Fibroblast of upper back skin (primary cell): ENCODE results near the gene GAB1.
A peak's percentile ranks its signal among the peaks of the same experiment; 100 is the strongest.
"Not testable (repeated sequence)": the region's sequence is repeated elsewhere in the genome, so short reads cannot be mapped to it uniquely, and the experiment has no call there.

ENCODE experiments used
- DNase-seq: peaks from one replicate; pipeline ENCODE4 v3.0.0-alpha.2; 2013

The GAB1 gene

DNA sequence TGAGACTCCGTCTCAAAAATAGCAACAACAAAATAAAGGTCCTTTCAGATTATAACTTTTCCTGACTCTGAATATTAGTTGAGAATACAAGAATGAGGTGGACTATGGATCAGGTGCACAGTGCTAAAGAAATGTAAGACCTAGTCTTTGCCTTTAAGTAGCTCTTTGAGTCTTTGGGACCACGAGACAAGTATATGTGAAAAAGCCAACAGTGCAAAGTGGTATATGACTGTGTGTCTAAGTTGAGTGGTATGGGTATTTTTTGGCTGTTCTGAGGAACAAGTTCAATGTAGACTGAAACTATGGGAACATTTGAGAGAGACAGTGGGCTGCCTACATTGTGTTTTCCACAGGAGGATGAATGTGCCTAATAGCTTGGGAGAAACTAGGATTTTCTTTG is 2.8 kb downstream of the GAB1 start:
- DNase-seq, result no peak

DNA sequence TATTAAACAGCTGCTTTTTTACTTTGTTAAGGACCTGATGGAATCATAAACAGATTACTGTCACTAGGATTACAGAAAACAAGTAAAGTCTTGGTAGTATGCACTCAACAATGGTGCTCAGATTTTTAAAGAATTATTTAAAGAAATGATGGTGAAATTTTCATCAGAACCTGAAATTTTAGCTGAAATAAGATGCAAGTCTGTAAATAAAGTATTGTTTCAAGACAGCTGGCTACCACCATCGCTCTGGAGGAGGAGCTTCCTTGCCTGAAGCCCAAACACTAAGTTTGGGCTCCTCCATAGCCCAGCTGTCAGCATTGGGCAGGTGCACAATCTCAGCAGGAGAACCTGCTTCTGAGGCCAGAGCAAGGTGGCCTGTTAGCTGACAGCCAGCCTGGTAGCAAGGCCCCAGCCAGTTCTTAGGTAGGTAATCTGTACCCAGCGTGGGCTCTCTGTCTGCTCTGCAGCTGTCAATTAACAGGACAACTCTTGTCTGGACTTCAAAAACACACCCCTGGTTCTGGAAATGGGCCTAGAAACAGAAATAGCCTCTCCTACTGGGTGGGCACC is 4.6 kb downstream of the GAB1 start:
- DNase-seq, result no peak

DNA sequence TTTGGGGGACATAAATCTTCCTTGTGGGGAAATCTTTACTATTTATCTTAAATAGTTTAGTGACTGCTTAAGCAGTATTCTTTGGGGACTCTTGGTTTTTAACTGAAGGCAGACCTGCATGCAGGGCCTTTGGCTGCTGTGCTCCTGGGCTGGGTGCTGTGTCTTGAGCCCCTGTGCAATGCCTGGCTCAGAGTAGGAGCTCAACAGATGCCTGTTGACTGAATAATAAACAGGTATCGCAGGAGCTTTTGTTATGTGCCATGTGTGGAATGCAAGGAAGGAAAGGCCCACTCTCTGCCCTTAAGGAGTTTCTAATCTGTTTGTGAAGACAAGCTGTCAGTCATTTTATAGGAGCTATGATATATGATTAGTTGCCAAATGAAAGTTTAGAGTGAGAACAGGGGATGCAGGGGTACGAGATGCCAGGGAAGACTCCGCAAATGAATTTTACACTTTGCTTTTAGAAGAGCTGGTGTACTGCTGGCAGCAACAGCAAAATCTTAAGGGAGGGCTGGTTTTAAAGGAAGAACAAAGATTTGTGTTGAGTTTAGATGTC is 6.7 kb downstream of the GAB1 start:
- no peak for DNase-seq

DNA sequence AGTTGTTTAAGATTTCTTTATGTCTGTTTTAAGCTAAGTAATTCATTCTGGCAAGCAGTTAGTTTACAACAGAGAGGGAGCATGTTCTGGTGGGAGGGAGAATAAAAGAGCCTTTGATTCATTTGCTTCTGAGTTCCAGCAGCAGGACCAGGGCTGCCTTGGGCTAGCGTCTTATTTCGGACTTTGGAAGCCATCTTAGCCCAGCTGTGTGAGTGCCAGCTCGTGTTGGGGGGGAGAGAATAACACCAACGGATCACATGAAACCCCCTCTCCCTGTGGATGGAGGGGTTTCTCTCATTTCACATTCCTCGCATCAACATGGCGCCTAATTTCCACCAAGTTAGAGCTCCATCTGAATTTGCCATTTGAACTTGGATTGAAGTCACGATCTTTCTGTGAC is 7.4 kb downstream of the GAB1 start:
- no peak for DNase-seq

DNA sequence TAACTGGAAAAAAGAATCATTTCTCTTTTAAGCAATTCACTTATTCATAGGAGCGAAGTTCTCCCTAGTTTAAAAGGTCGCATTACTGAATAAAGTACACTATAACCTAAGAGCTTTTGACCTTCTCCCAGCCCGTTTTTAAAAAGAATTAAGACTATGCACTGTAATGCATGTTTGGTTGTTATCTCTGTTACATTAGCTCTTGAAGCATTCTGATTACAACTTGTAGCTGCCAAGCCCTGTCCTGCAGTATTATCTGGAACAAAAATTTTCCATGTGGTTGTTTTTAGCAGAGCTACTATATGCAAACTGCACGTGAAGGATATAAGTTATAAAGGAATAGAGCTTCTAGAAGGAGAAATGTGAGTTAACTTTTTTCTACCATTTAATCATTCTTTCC is 8.1 kb downstream of the GAB1 start:
- DNase-seq, result no peak

DNA sequence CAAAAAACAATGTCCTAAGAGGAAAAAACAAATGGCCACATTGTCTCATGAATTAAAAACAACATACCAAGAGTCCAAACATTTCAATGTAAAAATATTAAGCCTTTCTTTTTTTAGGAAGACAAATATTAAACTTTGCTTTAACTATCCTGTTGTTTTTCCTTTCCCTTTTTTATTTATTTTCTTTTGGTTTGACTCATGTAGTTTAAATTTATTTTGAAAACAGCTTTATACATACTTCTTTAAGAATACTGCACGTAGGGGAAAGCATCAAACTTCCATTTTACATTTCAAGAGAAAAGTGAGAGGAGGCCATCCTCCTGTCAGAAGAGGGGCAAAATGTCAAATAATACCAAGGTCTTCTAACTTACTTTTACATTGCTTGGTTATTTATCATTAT is 8.7 kb downstream of the GAB1 start:
- DNase-seq, result no peak

DNA sequence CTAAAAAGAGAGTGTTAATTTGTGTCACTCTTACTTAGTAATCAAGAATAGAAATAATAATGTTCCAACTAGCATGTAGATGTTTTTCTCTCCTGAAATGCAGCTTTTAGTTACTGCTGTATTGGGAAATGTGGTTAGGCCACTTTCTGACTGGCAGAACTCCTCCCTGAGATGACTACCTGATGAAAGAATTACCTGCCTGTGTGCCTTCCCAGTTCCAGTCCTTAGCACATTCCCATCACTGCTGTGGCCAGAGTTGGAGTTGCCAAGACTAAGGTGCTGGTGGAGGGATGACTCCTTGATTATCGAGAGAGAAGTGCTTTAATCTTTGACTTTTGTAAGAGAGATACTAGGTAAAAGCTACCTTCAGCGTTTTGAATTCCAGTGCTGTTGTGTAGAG is 9.5 kb downstream of the GAB1 start:
- DNase-seq, result no peak

DNA sequence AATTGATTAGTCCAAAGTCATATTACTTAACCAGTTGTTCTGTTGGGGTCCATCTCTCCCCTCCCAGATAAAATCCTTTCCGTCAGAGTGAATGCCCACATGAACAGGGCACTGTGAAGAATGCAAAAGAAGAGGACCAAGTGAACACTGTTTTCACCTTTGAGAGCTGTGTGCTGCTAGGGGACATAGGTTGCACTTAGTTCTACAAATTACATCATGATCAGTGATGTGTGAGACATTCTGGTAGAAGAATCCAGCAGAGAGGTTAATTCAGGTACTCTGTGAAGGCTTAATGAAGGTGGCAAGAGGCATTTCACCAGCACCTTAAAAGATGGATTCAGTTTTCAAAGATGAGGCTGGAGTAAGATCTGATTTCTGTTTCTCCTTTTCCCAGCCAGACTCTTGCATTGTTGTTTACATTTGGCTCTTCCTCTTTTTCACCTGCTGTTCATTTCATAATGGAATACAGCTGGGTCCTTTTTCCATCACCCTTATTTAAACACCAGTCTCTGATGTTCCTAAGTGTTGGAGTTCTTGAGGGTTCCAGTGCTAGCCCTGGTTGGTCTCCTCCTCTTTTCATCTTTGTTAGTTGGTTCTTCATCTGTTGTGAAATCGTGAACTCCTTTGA is 10.9 kb downstream of the GAB1 start:
- no peak for DNase-seq

DNA sequence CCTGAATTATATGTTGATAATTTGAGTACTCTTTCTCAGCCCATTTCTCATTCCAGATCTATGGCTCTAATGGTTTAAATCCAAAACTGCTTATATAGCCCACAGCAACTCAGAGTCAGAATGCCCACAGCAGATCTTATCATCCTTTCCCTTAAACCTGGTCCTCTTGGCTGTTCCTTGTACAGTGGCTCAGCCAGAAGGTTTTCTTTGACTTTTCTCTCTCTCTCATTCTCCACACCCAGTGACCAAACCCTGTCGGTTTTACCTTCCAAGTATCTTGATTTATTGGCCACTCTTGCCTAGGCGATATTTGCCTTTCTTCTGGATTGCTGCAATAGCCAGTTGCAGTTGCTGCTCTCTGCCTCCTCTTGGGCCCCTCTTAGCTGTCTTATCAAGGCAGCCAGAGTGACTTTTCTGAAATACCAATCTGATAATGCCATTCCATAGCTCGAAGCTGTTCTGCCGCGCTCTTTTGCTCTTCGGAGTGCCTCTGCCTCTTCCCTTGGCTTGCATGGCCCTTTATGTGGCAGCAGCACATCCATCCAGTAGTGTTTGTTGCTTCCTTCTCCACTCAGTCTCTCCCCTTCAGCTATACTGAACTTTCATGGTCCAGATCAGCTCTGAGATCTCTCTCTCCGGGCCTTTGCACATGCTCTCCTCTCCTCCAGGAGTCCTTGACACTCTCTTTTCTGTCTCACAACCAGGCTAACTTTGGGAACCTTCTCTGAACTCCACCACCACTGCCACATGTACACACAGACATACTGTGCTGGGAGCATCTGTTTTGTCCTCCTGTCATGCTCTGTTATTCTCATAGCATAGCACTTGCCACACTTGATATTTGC is 11.8 kb downstream of the GAB1 start:
- no peak for DNase-seq

DNA sequence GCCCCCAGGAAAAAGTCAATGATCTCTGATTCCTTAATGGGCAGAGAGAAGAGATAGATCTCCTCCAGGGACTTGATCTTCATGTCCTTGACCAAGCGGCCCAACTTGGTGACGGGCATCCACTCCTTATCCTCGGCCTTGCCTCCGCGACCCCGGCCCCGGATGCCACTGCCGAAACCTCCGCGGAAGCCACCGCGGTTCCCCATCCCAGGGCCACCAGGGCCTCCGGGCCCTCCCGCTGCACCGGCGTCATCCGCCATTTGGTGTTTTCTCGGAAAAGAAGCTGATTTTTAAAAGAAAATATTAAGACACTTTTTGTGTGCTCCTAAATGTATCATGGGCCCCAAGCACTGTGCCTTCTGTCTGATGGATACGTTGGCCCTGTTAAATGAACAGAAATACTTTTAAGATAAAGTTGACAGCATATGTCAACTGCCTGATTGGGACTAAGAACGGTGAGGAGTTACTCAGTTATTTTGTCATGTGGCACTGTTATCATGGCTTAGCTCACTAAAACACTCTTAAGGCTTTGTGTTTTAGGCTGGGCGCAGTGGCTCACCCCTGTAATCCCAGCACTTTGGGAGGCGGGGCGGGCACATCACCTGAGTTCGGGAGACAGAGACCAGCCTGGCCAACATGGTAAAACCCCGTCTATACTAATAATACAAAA is 13.3 kb downstream of the GAB1 start:
- not testable (repeated sequence) for DNase-seq

DNA sequence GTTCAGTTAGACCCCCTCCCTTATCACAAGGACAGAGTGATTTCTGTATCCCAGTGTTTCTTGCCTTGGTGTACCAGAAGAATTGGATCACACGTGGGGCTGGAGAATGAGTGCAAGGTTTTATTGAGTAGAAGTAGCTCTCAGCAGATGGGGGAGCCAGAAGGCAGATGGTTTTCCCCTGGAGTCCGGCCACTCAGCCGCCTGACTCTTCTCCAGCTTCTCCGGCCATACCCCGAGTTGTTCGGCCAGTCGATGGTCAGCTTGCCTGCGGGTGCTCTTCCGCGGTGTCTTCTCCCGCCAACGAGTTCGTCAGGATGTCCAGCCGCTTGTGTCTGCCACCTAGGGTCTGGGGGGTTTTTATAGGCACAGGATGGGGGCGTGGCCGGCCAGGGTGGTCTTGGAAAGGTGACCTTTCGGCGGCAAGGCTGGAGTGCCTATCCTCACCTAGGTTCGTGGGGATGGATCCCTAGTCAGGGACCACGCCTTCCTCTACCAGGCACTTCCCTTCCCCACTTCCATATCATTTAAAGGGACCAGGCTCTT is 14.5 kb downstream of the GAB1 start:
- no peak for DNase-seq

DNA sequence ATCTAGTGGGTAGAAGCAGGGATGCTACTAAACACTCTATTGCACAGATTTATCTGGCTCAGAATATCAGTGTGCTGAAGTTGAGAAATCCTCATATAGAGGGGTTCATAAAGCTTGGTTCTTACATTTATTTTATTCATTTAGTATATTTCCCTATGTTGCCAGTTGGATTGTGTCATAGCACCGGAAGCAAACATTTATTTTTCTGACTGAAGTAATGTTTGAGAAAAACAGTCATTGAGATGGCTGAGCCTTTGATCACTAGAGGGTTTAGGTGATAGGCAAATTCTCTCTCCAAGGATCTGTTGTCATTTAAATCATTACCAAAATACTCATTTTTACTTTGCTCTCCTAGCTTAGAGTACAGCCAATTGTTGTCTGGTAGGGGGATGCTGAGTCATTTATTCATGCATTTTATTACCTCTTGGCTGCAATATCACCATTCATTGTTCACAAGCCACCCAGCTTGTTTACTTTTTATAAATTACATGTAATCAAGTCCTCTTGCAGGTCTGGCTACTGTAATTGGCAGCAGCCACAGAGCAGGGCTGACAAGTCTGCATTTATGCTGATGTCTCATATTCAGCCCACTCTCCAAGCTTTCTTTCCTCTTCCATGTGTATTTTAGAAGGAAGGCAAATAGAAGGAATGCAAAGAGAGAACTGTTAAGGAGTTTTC is 15.2 kb downstream of the GAB1 start:
- no peak for DNase-seq

DNA sequence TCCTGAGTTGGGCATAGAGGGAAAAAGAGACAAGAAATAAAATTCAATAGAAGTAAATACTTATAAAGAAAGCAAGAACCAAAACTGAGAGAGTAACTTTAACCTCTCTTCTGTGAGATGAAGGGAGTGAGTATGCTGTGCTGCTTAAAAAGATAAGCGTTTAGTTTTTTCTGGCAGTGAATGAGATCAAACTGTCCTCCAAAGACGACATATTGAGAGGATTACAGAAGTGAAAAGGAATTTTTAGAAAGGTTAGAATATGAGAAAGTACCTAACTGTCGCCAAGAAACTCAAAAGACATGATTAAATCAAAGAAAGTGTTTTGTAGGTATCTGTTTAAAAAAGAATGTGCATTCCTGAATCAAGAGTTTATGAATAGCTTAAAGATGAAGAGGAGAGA is 16.0 kb downstream of the GAB1 start:
- peak; percentile 17 for DNase-seq

DNA sequence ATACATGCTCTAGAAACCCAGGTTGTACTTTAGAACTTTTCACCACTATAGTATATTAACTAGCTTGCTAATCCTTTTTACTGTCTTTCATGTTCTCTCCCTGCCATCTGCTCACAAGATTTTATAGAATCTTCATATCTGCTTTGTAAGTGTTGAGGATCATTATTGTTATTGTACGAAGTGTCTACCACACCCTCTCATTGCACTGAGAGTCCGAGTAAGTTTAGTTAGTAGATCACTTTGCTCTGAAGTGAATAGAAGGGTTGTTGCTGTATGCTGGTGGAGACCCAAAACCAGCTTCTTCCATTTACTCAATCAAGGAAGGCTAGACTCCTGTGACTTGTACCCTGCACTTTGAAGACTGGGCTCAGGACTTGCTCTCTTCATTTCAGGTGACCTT is 17.1 kb downstream of the GAB1 start:
- no peak for DNase-seq

DNA sequence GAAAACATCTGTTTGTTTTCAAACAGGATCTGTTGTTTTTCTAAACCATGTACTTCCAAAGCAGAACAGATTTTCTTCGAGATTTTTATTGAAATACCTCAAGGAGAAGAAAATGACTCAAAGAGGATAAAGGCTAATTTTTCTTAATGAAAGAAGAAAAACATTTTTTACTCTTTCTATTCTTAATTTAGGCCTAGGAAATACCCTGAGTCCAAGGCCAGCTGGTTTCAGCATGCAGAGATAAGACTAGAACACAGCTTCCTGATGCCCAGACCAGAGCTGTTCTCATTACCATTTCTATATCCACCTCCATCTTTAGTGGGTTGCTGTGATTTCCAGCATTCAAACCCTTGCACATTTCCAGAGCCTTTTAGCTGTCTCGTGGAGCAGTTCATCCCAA is 18.3 kb downstream of the GAB1 start:
- DNase-seq, result no peak

DNA sequence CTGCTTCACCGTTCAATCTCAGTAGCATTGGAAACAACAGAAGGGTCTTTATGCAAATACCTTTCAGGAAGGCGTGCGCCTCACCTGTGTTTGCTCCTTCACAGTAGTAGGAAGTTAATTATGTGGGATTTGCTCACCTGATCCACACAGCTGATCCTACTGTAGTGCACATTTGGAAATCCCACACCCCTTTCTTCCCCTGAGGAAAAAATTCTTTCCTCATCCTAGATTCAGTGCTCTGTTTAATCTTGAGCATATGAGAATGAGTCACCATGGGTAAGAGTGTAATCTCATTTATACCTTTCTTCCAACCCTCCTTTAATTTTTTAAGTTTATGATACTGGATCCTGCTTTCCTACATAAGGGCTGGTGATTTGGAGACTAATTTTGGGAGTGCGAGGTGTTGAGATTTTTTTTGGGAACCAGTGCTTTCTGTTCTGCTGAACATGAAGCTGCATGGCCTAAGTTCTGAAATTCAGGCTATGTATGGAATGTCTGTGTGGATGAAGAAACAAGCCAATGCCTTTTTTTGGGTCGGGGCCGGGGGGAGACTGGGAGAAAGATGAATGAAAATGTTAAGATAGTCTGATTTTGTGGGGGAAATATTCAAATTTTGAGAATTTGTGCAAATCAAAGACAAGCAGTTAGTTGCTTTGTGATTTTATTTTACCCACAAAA is 19.0 kb downstream of the GAB1 start:
- peak; percentile 24 for DNase-seq

DNA sequence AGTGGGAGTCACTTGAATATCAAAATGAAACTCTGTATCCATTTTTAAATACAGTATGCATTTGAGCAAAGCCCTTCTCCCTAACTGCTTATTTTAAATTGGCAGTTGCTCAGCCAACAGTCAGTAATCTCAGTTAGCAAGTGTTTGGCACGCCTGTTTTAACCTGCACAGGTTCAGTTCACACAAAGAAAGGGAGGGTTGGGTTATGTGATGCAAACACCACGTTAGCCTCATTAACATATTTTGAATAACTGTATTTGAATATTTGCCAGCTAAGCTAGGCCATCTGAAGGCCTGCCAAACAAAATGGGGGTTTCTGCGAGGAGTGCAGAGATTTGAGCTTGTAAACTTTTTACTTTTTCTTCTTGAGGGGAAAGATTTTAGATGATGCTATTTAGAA is 19.8 kb downstream of the GAB1 start:
- no peak for DNase-seq

DNA sequence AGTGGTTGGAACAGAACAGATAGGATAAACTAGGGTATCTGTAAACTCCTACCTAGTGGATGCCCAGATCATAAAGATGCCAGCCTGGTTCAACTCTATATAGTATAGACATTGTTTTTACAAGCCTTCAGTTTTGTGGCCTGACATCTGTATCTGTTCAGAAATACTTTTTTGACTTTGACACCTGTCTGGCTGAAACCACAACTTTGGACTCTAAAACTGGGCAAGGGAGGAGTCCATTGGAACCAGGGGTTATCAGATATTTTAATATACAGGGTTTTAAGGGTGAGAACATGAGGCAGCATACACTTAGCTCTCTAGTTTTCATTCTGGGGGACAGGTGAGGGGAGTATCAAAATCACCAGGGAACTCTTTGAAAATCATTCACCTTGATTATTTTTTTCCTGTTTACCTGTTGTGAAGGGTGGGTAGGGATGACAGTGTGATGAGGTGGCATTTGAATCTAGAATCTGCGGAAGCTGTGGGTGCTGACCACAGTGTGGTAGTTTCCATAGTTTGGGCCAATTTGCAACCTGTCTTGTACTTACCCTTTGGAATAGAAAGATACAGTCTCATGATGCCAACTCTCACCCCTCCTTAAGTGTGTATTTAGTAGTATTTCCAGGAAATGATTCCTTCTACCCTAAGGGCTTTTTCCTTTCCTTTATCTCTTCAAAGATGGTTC is 20.6 kb downstream of the GAB1 start:
- DNase-seq, result no peak

DNA sequence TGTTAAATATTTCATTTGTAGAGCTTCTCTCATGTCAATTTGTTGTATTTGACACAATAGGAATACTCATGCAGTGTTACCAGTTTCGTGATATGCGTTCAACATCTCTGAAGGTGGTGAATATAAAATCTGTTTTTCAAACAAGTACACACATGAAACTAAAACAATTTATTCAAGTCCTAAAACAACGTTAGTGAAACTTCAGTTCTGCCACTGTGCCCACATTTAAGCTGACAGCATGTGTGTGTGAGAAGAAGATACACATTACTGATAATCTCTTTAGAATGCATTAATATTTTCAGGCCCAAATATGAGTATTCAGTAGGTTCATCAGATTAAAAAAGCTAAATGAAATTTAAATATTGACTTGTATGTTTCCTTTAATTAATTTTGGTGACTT is 21.7 kb downstream of the GAB1 start:
- DNase-seq, result no peak

DNA sequence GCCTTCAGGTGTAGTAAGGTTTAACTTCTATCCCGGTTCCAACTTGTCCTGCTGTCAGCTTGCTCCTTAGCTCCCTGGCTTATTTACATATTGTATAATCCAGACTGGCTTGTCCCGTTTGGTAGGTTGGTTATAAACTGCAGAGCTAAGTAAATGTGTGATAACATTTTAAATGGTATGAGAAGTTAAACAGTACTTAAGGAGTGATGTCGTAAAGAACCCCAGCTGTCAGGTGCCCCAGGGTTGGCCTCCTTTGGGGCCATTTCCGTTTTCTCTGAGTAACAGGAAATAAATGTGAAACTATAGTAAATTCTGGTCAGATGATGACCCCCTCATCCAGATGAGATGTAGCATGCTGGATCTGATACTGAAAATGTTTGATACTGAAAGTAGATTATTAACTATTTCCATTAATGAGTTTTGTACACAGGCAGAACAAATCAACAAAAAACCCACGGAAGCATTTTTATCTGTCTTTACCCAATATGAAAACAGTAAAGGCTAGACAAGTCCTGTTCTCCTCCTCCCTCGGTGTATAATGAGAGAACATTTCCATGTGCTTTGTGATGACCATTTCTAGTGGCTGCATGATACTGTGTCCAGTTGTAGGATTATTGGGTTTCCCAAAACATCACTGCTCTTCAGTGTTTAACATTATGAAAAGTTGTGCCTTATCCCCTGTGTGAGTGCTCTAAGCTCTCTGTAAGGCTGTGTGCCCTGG is 22.4 kb downstream of the GAB1 start:
- peak; percentile 46 for DNase-seq
